ENCODE results near the gene PANX1.

- TF ChIP-seq EZH2 (IDR thresholded peaks at IDR 0.05; ENCODE audit: borderline replicate concordance) (no peak), CTCF (IDR thresholded peaks at IDR 0.05; ENCODE audit: poor library complexity) (no peak)
These were observed 11.5 kb upstream of the PANX1 start for GRCh38 chr11:94117197-94117574.
